HK-2 (cell line): ENCODE data around the gene YTHDC1.
A peak's percentile ranks its signal among the peaks of the same experiment; 100 is the strongest.

Experiments
- DNase-seq: peaks from one replicate; pipeline ENCODE4 v3.0.0-alpha.2; 2018; ENCODE audit not compliant: unreplicated experiment

The YTHDC1 gene

DNA sequence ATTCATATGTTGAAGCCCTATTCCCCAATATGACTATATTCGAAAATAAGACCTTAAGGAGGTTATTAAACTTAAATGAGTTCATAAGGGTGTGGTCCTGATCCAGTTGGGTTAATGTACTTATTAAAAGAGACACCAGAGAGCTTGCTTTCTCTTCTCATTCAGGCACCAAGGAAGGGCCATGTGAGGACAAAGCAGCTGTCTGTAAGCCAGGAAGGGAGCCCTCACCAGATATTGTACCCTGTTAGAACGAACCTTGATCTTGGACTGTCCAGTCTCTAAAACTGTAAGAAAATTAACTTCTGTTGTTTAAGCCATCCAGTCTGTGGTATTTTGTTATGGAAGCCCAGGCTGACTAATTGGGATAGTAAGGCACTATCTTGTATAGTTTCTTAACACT, 9.1 kb upstream of the YTHDC1 start:
- DNase-seq, result no peak

DNA sequence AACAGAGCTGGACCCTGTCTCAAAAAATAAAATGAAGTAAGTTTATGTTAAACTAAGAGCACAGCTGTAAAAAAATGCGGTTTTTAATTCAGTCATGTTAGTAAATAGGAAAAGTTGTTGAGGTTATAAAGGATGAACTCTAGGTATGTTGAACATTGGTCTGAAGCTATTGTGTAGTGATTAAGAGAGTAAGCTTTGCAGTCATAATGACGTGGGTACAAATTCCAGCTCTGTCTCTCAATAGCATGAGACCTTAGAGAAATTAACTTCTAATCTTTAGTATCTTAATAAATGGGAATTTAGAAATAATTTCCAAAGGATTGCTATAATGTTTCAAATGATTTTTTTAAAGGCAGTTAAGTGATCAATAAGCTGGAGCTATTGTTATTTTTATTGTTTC, 2.9 kb upstream of the YTHDC1 start:
- no peak for DNase-seq

GRCh38 chr4:68349279-68349648, 626 bp downstream of the YTHDC1 start:
- DNase-seq, result peak; percentile 42

DNA sequence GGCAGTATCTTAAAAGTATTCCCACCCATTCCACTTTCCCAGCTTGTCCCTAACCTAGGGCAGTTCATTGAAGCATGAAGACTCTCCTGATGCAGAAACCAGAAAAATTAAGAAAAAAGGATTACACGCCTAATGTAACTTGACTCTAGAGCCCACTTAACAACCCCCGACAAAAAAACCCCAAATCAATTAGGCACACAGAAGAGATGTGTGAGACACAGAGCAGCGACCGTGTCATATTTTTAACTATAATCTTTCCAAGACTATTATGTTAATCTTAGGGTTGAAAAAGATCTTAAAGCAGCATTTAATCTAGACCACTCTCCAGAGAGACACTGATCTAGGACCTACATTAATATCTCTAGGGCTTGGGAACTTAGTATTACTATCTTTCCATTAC, 1.3 kb downstream of the YTHDC1 start:
- no peak for DNase-seq

DNA sequence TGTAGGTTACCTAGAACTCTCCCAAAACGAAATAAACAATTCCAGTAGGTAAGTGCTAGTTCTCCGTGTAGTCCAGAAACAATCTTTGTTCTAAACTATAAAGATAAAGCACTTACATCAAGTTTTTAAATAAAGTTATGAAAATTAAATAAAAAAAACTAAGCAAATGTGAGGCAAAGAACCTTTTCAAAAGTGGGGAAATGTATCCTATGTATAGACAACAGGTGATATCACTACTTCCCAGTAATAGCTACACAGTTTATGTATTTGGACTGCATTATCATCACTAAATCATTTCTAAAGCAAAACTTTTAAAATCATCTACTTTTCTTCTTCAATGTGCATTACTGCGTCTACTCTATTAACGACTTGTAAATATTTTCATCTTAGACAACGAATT, 2.0 kb downstream of the YTHDC1 start:
- no peak for DNase-seq

GRCh38 chr4:68346461-68346860, 3.4 kb downstream of the YTHDC1 start:
- DNase-seq, result no peak

GRCh38 chr4:68344785-68345184, 5.1 kb downstream of the YTHDC1 start:
- no peak for DNase-seq

DNA sequence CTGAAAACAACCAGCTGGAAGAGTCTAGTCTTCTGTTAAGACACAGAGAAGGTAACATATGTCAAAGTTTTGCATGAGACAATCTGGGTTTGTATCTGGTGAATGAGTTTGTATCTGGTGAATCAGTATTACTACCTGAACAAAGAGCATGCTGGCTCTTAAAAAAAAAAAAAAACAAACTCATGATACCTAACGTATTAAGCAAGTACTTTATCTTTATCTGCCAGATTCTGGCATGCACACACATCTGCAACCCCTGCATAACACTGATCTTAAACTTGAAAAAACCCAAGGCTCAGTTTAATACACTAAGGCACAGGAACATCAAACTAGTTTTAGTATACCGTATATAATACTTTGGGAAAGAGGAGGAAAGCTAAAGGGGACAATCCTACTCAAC, 5.8 kb downstream of the YTHDC1 start:
- DNase-seq, result no peak

- DNase-seq, result no peak
Measured at GRCh38 chr4:68342134-68342533, 7.8 kb downstream of the YTHDC1 start.

- DNase-seq, result no peak
Measured at GRCh38 chr4:68338625-68339024, 11.3 kb downstream of the YTHDC1 start.

- no peak for DNase-seq
Measured at GRCh38 chr4:68337522-68337921, 12.4 kb downstream of the YTHDC1 start.

DNA sequence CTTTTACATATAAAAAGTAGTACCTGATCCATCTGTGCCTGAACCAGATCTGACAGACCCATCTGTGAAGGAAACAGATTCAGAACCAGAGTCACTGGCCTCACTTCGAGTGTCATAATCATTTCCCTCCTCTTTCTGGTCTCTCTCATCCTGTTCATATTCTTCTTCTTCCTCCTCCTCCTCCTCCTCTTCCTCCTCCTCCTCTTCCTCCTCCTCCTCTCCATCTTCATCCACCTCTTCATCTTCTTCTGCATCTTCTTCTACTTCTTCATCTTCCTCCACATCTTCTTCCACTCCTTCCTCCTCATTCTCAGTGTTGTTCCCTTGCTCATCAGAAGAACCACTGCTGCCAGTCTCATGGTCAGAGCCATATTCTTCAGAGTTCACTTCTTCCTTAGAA, 12.9 kb downstream of the YTHDC1 start:
- no peak for DNase-seq

- no peak for DNase-seq
Measured at GRCh38 chr4:68336530-68336929, 13.4 kb downstream of the YTHDC1 start.

DNA sequence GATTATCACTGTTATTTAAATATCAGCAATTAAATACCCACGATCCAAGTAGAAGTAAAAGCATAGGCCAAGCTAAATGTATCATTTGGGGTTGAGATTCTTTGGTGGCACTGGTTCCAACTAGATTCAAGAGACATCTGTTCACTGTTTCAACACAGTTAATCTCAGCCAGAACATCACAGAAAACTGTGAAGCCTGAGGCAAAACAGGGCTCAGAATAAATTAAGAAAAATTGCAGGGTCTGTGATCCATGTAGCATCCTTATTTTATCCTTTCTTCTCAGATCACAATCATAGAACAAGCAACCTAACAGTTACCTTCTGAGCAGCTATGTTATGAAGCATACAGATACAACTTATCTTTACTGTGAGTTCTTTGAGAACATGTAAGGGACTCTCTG, 23.7 kb downstream of the YTHDC1 start:
- no peak for DNase-seq

DNA sequence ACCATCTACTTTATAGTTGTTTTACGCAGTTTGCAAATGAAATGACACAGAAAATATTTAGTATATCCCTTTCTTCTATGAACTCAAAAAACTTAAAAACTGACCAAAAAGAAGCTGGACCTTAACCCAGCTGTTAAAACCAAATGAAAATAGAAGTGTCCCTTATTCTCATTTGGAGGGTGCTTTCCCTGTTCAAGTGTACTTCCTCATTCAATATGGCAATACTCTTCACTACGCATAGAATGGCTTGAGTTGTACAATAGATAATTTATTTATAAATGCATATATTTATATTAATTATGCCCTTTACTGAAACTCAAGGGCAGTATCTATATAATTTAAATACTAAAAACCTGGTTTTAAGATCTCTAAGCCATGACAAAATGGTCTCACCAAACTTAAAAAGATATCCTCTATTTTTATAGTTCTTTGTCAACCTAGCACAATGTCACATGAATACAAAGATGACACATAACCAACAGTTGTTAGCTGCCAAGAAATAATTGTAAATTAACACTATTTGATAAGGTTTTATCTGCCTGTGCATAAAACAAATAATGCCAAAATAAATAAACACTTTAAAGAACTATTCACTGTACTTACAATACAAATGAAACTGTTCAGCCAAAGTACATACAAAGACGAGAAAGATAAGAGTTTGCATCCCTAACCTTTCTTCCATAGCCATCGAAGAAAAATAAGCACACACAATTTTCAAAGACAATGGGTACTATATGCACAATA, 25.2 kb downstream of the YTHDC1 start:
- DNase-seq, result no peak

GRCh38 chr4:68319040-68319439, 30.9 kb downstream of the YTHDC1 start:
- no peak for DNase-seq

DNA sequence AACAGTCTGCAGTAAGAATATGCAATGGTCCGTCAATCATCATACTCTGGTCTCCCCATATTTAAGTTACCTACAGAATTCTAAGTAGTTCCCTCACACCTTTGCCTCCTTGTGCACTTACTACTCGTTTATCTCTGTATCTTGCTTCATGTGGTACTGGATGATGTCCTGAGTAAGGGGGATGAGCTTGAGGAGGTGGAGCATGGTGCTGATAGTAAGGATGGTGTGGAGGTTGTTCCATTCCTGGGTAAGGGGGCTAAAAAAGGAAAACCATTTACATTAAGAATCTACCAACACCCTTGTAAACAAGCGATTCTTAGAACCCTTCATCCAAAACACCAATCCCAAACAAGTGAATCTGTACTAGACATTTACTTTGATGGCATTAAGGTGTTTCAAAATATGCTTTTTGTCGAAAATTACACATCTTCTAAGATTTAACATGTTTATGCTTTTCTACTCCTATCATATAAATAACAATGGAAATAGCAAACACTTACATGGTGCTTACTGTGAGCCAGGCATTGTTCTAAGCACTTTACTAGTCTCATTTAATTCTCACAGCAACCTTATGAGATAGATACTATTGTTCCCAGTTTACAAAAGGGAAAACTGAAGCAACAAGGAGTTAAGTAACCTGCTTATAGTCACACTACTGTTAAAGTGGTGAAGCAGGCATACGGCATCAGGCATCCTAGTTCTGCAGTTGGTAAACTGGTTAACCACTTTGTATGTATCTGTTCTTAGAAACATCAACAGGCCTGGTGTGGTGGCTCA, 33.5 kb downstream of the YTHDC1 start:
- no peak for DNase-seq

DNA sequence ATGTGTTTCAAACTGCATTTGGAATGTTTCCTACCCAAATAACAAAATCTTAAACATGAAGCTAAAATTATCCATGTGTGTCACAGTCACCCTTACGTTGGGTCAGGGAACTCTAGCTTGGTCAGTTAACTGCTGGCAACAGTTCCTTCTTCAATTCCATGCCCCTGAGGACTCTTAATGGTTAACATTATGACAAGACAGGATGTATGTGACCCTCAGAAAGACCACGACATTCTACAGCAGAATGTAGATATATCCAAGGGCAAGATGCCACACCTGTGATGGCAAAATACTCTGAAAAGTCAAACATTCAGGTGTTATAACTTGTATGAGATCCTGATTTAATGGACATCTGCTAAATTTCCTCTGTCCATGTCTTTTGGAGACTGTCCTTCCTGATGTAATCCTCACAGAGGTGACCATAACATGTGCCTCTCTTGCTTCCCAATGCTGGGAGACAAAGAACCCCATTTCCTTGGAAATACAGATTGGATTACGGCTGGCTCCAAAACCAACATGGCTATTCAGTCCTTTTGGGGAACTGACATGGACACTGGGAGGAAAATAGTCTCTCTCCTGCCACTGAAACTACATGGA, 39.1 kb downstream of the YTHDC1 start:
- no peak for DNase-seq

GRCh38 chr4:68304731-68305130, 45.2 kb downstream of the YTHDC1 start:
- no peak for DNase-seq

DNA sequence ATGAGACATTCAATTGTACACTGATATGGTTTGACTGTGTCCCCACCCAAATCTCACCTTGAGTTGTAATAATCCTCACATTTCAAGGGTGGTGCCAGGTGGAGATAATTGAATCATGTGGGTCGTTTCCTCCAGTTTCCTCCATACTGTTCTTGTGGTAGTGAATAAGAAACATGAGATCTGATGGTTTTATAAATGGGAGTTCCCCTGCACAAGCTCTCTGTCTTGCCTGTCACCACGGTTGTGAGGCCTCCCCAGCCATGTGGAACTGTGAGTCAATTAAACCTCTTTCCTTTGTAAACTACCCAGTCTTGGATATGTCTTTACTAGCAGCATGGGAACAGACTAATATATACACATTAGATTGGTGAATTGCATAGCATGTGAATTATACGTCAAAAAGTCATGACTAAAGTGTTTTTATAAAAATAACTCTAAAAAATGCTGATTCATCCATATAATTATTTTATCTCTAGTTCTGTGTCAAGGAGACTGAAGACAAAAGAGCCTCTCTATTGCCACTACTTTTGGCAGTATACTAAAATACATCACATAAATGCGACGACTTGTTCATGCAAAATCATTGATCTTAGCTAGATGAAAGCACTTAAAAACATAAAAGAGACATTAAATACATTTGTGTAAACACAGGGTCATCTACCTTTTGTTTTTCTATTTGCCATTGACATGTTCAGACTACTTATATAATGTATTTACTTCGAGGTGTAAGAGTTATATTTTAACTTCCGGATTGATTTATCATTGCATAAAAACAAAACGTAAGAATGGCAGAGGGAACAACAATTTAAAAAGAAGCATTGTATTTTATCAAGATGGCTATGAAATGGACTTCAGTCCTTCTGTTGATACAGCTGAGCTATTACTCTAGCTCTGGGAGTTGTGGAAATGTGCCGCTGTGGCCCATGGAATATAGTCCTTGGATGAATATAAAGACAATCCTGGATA, 50.1 kb downstream of the YTHDC1 start:
- no peak for DNase-seq

- DNase-seq, result no peak
Measured at GRCh38 chr4:68297137-68297536, 52.8 kb downstream of the YTHDC1 start.

GRCh38 chr4:68291256-68291655, 58.6 kb downstream of the YTHDC1 start:
- no peak for DNase-seq
